ENCODE results near the gene FGFR4.

Gene FGFR4

DNA sequence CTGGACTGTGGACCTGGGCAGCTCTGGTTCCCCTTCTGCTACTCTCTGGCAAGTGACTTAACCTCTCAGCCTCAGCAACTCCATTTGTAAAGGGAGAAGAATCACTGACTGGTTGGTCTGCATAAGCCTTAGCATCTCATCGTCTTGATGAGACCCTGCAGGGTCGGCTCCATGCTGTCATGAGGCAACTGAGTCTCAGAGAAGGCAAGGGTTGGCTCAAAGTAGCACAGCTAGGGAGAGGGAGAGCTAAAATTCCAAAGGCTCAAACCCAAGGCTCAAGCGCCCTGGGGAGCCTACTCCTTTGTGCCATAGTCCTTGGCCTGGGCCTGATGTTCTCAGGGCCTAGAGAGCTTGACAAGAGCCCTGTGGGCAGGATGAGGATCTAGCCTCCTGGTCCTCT lies 4.5 kb downstream of the FGFR4 start:
- TF ChIP-seq TCF12 (IDR thresholded peaks at IDR 0.05; ENCODE audit: low read depth) (no peak), EP300 (IDR thresholded peaks at IDR 0.05; ENCODE audit: borderline replicate concordance) (no peak), USF1 (IDR thresholded peaks at IDR 0.05) (no peak), TEAD4 (IDR thresholded peaks at IDR 0.05) (no peak)
- TF ChIP-seq, protein P1, sequence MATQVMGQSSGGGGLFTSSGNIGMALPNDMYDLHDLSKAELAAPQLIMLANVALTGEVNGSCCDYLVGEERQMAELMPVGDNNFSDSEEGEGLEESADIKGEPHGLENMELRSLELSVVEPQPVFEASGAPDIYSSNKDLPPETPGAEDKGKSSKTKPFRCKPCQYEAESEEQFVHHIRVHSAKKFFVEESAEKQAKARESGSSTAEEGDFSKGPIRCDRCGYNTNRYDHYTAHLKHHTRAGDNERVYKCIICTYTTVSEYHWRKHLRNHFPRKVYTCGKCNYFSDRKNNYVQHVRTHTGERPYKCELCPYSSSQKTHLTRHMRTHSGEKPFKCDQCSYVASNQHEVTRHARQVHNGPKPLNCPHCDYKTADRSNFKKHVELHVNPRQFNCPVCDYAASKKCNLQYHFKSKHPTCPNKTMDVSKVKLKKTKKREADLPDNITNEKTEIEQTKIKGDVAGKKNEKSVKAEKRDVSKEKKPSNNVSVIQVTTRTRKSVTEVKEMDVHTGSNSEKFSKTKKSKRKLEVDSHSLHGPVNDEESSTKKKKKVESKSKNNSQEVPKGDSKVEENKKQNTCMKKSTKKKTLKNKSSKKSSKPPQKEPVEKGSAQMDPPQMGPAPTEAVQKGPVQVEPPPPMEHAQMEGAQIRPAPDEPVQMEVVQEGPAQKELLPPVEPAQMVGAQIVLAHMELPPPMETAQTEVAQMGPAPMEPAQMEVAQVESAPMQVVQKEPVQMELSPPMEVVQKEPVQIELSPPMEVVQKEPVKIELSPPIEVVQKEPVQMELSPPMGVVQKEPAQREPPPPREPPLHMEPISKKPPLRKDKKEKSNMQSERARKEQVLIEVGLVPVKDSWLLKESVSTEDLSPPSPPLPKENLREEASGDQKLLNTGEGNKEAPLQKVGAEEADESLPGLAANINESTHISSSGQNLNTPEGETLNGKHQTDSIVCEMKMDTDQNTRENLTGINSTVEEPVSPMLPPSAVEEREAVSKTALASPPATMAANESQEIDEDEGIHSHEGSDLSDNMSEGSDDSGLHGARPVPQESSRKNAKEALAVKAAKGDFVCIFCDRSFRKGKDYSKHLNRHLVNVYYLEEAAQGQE (IDR thresholded peaks at IDR 0.05; ENCODE audit: low read depth): no peak

DNA sequence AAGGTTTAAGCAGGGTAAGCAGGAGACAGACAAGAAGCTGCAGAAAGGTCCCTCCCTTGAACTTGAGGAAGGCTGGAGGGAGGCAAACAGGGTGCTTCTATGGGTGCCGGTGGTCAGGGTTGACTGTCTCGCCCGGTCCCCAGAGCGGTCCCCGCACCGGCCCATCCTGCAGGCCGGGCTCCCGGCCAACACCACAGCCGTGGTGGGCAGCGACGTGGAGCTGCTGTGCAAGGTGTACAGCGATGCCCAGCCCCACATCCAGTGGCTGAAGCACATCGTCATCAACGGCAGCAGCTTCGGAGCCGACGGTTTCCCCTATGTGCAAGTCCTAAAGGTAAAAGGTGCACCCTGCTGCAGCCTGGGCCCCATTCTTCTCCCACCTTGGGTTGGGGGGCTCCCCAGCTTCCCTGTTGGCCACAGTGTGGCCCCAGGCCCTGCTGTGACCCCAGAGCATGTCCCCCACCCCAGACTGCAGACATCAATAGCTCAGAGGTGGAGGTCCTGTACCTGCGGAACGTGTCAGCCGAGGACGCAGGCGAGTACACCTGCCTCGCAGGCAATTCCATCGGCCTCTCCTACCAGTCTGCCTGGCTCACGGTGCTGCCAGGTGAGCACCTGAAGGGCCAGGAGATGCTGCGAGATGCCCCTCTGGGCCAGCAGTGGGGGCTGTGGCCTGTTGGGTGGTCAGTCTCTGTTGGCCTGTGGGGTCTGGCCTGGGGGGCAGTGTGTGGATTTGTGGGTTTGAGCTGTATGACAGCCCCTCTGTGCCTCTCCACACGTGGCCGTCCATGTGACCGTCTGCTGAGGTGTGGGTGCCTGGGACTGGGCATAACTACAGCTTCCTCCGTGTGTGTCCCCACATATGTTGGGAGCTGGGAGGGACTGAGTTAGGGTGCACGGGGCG lies 5.7 kb downstream of the FGFR4 start:
- TF ChIP-seq TEAD4 (IDR thresholded peaks at IDR 0.05): no peak
- TF ChIP-seq NFIC (IDR thresholded peaks at IDR 0.05): no peak
- TF ChIP-seq, protein P1 (IDR thresholded peaks at IDR 0.05; ENCODE audit: low read depth): no peak

DNA sequence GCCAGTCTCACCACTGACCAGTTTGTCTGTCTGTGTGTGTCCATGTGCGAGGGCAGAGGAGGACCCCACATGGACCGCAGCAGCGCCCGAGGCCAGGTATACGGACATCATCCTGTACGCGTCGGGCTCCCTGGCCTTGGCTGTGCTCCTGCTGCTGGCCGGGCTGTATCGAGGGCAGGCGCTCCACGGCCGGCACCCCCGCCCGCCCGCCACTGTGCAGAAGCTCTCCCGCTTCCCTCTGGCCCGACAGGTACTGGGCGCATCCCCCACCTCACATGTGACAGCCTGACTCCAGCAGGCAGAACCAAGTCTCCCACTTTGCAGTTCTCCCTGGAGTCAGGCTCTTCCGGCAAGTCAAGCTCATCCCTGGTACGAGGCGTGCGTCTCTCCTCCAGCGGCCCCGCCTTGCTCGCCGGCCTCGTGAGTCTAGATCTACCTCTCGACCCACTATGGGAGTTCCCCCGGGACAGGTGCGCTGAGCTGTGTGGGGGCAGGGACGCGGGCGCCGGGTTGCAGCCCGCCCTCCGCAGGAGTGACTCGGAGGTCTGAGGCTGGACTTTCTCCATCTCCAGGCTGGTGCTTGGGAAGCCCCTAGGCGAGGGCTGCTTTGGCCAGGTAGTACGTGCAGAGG lies 6.5 kb downstream of the FGFR4 start:
- TF ChIP-seq TEAD4 (IDR thresholded peaks at IDR 0.05) (no peak), RAD21 (IDR thresholded peaks at IDR 0.05; ENCODE audit: low read depth) (no peak), USF1 (IDR thresholded peaks at IDR 0.05) (no peak)

DNA sequence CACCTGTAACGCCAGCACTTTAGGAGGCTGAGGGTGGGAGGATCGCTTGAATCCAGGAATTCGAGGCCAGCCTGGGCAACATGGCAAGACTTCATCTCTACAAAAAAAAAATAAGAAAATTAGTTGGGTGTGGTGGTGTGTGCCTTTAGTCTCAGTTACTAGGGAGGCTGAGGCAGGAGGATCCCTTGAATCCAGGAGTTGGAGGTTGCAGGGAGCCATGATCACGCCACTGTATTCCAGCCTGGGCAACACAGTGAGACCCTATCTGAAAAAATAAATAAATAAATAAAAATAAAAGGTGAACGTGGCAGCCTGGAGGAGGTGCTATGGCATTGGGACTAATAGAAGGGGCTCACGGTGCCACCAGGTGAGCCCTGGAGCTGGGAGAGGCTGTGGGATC lies 7.1 kb downstream of the FGFR4 start:
- TF ChIP-seq, protein P2, sequence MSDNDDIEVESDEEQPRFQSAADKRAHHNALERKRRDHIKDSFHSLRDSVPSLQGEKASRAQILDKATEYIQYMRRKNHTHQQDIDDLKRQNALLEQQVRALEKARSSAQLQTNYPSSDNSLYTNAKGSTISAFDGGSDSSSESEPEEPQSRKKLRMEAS (IDR thresholded peaks at IDR 0.05): no peak

DNA sequence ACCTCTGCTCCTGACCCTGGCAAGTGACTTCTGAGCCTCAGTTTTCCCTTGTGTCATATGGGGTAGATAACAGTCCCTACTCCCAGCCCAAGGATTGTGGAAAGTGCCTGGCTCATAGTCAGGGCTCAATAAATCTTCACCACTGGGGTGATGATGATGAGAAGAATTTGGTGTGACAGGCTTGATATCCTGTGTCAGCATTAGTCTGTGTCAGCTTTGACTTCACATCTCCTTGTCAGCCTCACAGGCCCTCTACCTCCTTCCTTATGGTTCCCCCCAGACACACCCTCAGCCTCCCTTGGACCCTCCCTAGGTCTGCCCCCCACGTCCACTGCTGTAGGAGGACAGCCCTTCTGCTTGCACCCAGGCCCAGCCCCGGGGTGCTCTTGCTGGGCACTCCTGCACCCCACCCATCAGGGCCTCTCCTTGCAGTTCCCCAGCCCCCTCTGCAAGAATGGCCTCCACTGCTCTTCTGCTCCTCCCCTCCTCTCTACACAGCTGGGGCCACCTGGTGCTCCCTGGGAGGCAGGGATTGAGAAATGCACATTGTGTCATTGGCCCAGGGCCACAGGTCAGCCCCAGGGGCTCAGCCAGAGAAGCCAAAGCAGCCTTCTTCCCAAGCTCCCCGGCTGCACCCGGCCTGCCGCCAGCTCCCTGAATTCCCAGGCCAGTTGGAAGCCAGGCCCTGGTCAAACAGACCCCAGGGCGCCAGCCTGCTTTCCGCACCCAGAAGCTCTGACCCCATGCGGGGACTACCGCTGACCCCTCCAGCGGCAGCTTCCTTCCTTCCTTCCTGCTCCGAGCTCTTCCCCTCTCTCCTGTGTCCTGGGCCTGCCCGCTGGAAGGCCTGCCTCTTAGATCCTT lies 7.7 kb downstream of the FGFR4 start:
- peak; percentile 94 for TF ChIP-seq CEBPB (IDR thresholded peaks at IDR 0.05)
- TF ChIP-seq, protein P2 (IDR thresholded peaks at IDR 0.05): 0 out of 2 replicates have a peak, but pooled peaks have one; percentile 13
- peak; percentile 78 for TF ChIP-seq NFIC (IDR thresholded peaks at IDR 0.05)
- TF ChIP-seq RAD21 (IDR thresholded peaks at IDR 0.05; ENCODE audit: low read depth): no peak
- no peak for TF ChIP-seq TAF1 (IDR thresholded peaks at IDR 0.05; ENCODE audit: low read depth)
- peak; percentile 78 for TF ChIP-seq TCF12 (IDR thresholded peaks at IDR 0.05; ENCODE audit: low read depth)

GRCh38 chr5:177095088-177095669 lies 8.5 kb downstream of the FGFR4 start:
- no peak for TF ChIP-seq ZBTB7A (IDR thresholded peaks at IDR 0.05; ENCODE audit: low read depth)
- TF ChIP-seq NFIC (IDR thresholded peaks at IDR 0.05): no peak
- no peak for TF ChIP-seq USF1 (IDR thresholded peaks at IDR 0.05)
- TF ChIP-seq TAF1 (IDR thresholded peaks at IDR 0.05; ENCODE audit: low read depth): no peak
- no peak for TF ChIP-seq YY1 (IDR thresholded peaks at IDR 0.05; ENCODE audit: low read depth)
- TF ChIP-seq CEBPB (IDR thresholded peaks at IDR 0.05): no peak
- no peak for TF ChIP-seq TCF12 (IDR thresholded peaks at IDR 0.05; ENCODE audit: low read depth)
- TF ChIP-seq RAD21 (IDR thresholded peaks at IDR 0.05; ENCODE audit: low read depth): no peak
- no peak for TF ChIP-seq TEAD4 (IDR thresholded peaks at IDR 0.05)
- TF ChIP-seq EGR1 (IDR thresholded peaks at IDR 0.05): no peak
- TF ChIP-seq CREB1 (IDR thresholded peaks at IDR 0.05; ENCODE audit: low read depth): no peak
- TF ChIP-seq, protein P2 (IDR thresholded peaks at IDR 0.05): no peak
- TF ChIP-seq FOXM1 (IDR thresholded peaks at IDR 0.05; ENCODE audit: borderline replicate concordance, low read depth): no peak
- no peak for TF ChIP-seq EP300 (IDR thresholded peaks at IDR 0.05; ENCODE audit: borderline replicate concordance)
- TF ChIP-seq, protein P1 (IDR thresholded peaks at IDR 0.05; ENCODE audit: low read depth): no peak

All from Ishikawa (cell line).